ENCODE measurements around the gene ARHGEF1. TPM values are rescaled to one million over a fixed set of nuclear protein-coding genes. Genes with fewer than 3 reads are reported as not detected.

The ARHGEF1 gene
- total RNA-seq, 4 donors from 2014 or later, result 40.4 to 58.3 (median 51.4) TPM

GRCh38 chr19:41930322-41930722 lies 47.3 kb downstream of the ARHGEF1 start:
- no peak for TF ChIP-seq EP300 (IDR thresholded peaks at IDR 0.05)
- TF ChIP-seq POLR2A (IDR thresholded peaks at IDR 0.05), result no peak
- no peak for TF ChIP-seq POLR2AphosphoS5 (IDR thresholded peaks at IDR 0.05)
- TF ChIP-seq CTCF (IDR thresholded peaks at IDR 0.05), result no peak
- H3K4me3 ChIP-seq, result no peak overlapping the region
- peaks cover 0 to 32% (median 13%) of the 10 kb centered on the region in 3 donors for H3K4me1 ChIP-seq
- peaks cover 100% of the 10 kb centered on the region for H3K27me3 ChIP-seq
- no peaks in the 10 kb centered on the region for H3K36me3 ChIP-seq
- no peak overlapping the region for H3K27ac ChIP-seq
- no peak for ATAC-seq
- 10 to 11% methylated on average over 2 to 6 of the region's 7 CpGs for WGBS, 2 donors (ENCODE audit: low coverage in 1 of 2)
- H3K9me3 ChIP-seq, result no peaks in the 10 kb centered on the region

- Histone ChIP-seq H3K36me3 (no peaks in the 10 kb centered on the region), H3K9me3 (no peaks in the 10 kb centered on the region), H3K27me3 (peaks cover 100% of the 10 kb centered on the region), H3K27ac (no peak overlapping the region), H3K4me3 (no peak overlapping the region), H3K4me1 (peaks cover 0 to 39% (median 13%) of the 10 kb centered on the region in 3 donors)
- TF ChIP-seq CTCF (IDR thresholded peaks at IDR 0.05) (no peak), EP300 (IDR thresholded peaks at IDR 0.05) (no peak), POLR2A (IDR thresholded peaks at IDR 0.05) (no peak), POLR2AphosphoS5 (IDR thresholded peaks at IDR 0.05) (no peak)
- no peak for ATAC-seq
- 0% methylated on average over 3 to 9 of the region's 17 CpGs for WGBS, 2 donors (ENCODE audit: low coverage in 1 of 2)
These were observed 48.1 kb downstream of the ARHGEF1 start for GRCh38 chr19:41930926-41931592.

GRCh38 chr19:41932259-41932719 lies 49.3 kb downstream of the ARHGEF1 start:
- ATAC-seq, result no peak
- Histone ChIP-seq H3K4me3 (no peak overlapping the region), H3K27ac (no peak overlapping the region), H3K9me3 (no peaks in the 10 kb centered on the region), H3K4me1 (peaks cover 0 to 41% (median 13%) of the 10 kb centered on the region in 3 donors), H3K36me3 (no peaks in the 10 kb centered on the region), H3K27me3 (peaks cover 100% of the 10 kb centered on the region)
- 0 to 20% methylated on average over 1 to 3 of the region's 11 CpGs for WGBS, 2 donors (ENCODE audit: low coverage in 1 of 2)
- TF ChIP-seq CTCF (IDR thresholded peaks at IDR 0.05) (no peak), POLR2A (IDR thresholded peaks at IDR 0.05) (no peak), EP300 (IDR thresholded peaks at IDR 0.05) (no peak), POLR2AphosphoS5 (IDR thresholded peaks at IDR 0.05) (no peak)

GRCh38 chr19:41932720-41933332 lies 49.8 kb downstream of the ARHGEF1 start:
- no peak for ATAC-seq
- Histone ChIP-seq H3K9me3 (no peaks in the 10 kb centered on the region), H3K27ac (no peak overlapping the region), H3K36me3 (no peaks in the 10 kb centered on the region), H3K27me3 (peaks cover 100% of the 10 kb centered on the region), H3K4me1 (peaks cover 0 to 37% (median 10%) of the 10 kb centered on the region in 3 donors), H3K4me3 (no peak overlapping the region)
- WGBS, 2 donors (ENCODE audit: low coverage in 1 of 2), result 17 to 21% methylated on average over 18 to 29 of the region's 29 CpGs
- TF ChIP-seq EP300 (IDR thresholded peaks at IDR 0.05), result no peak
- no peak for TF ChIP-seq CTCF (IDR thresholded peaks at IDR 0.05)
- no peak for TF ChIP-seq POLR2AphosphoS5 (IDR thresholded peaks at IDR 0.05)
- TF ChIP-seq POLR2A (IDR thresholded peaks at IDR 0.05), result no peak
